Sigmoid colon (tissue), 4 donors: ENCODE results near the gene DOK6.

Experiments
- POLR2AphosphoS5 ChIP-seq, 4 donors: sonication (generic); formaldehyde crosslinking; IDR thresholded peaks; one replicate each; pipeline ENCODE4 v1.6.1; 2017; ENCODE audit warnings: antibody characterized with exemption in 4 of 4
- TF ChIP-seq, protein P1 (sequence below), 4 experiments: fragments of 450-650 bp in 3 of 4; fragments of 200-600 bp in 1 of 4; IDR thresholded peaks; one replicate each; pipeline ENCODE4 v1.5.1; 2016 to 2019; ENCODE audit warnings: antibody characterized with exemption in 4 of 4, mild to moderate bottlenecking in 3 of 4, moderate library complexity in 2 of 4

DNA sequence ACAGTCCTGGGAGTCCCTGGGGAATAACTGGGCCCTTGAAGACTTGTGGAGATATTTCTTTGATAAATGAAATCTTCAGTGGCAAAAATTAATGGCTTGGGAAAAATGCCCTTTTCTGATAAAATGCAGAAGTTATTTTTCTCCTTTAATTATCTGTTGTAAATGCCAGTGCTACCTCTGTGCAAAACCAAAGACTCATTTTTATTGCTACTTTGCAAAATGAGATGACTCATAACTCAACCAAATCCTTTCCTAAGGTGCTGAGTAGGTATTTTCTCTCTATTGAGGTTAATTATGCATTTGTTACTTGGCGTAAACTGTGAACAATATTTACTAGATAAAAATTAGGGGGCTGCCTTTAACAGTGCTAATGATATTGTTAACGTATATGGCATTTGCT lies 163.9 kb downstream of the DOK6 start:
- no peak for TF ChIP-seq POLR2AphosphoS5 (IDR thresholded peaks at IDR 0.05)
- TF ChIP-seq, protein P1, sequence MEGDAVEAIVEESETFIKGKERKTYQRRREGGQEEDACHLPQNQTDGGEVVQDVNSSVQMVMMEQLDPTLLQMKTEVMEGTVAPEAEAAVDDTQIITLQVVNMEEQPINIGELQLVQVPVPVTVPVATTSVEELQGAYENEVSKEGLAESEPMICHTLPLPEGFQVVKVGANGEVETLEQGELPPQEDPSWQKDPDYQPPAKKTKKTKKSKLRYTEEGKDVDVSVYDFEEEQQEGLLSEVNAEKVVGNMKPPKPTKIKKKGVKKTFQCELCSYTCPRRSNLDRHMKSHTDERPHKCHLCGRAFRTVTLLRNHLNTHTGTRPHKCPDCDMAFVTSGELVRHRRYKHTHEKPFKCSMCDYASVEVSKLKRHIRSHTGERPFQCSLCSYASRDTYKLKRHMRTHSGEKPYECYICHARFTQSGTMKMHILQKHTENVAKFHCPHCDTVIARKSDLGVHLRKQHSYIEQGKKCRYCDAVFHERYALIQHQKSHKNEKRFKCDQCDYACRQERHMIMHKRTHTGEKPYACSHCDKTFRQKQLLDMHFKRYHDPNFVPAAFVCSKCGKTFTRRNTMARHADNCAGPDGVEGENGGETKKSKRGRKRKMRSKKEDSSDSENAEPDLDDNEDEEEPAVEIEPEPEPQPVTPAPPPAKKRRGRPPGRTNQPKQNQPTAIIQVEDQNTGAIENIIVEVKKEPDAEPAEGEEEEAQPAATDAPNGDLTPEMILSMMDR (IDR thresholded peaks at IDR 0.05), result no peak
